Activated CD8-positive, alpha-beta memory T cell treated with anti-CD3 and anti-CD28 coated beads, Interleukin-2, amount 50 U/mL, for 48 hours (primary cell): ENCODE measurements around the gene KRTAP10-12.

Experiments
- DNase-seq: peaks from one replicate; pipeline ENCODE4 v3.0.0-alpha.2; 2020

The KRTAP10-12 gene

DNA sequence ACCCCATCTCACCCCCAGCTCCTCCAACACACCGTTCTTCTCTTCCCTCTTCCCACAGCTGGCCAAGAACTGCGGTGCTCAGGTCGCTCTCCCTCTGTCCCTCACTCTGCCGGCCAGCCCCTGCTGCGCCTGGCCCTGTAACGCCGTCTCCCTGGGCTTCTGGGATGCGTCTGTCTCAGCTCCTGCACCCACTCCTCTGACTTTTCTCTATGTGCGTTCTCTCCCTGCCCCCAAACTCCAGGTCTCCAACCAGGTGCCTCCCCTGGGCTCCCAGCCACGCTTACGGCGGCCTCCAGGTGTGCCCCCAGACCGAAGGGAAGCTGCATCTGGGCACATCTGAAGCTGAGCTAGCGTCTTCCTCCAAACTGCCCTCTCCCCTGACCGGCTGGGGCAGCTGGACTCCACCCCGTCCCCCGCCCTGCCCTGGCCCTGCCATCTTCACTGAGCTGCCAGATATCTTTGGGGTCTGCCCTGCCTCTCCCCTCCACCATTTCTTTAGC, 2.6 kb downstream of the KRTAP10-12 start:
- peak; percentile 20 for DNase-seq

DNA sequence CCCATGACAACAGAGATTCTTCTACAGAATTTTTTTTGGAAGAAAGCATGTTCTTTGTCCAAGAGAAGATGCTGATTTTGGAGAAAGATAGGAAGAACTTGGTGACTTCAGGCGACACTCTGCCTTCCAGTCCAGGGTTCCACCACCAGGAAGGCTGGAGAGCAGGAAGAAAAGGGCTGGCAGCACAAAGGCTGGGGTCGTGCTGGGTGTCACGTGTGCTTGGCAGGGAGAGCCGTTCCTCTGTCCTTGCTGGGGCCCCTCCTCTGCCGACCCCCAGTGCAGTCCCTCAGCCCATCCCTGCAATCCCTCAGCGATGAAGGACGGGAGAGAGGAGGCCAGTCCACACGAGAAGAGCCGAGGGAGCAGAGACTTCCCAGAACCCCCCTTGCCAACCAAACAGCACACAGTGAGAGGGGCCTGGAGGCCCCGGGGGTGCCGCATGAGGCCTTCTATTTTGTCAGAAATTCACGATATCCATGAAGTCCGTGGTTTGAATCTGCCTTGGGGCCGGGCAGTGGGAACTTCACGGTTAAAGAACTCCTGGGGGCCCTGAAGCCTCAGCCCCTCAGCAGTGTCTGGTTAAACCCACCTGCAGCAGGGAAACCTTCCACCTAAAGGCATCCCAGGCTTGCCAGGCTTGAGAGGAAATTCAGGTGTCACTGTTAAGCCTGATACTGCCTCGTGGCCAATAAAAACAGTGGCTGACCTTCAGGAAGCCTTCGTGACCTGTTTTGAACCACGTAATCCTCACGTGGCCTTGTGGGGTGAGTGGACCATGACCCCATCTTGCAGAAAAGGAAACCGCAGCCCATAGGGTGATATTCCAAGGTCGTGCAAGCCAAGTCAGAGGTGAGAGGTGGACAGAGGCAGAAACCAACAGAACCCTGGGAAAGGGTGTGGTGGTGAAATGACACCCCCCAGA, 3.4 kb downstream of the KRTAP10-12 start:
- DNase-seq = peak; percentile 22

DNA sequence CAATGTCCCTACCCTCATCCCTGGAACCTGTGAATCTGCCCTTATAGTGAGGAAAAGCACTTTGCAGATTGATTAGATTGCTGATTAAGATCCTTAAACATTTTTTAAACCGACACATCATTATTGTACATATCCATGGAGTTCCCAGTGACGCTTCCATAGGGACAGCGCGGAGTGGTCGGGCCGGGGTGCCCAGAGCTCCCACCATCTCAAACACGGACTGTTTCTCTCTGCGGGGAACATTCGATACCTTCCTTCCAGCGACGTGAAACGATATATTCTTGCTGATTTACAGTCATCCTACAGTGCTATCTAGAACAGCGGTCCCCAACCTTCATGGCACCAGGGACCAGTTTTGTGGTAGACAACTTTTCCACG, 4.0 kb downstream of the KRTAP10-12 start:
- DNase-seq = peak; percentile 13

DNA sequence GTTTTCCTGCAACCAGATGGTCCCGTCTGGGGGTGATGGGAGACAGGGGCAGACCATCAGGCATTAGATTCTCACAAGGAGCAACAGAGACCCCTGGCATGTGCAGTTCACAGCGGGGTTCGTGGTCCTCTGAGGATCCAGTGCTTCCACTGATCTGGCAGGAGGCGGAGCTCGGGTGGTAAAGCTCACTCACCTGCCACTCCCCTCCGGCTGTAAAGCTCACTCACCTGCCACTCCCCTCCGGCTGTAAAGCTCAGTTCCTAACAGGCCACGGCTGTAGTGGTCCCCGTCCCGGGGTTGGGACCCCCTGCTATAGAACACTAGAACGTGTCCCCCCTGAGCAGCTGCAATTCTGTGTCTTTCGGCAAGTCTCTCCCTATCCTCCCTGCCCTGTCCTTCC, 4.6 kb downstream of the KRTAP10-12 start:
- peak; percentile 42 for DNase-seq

DNA sequence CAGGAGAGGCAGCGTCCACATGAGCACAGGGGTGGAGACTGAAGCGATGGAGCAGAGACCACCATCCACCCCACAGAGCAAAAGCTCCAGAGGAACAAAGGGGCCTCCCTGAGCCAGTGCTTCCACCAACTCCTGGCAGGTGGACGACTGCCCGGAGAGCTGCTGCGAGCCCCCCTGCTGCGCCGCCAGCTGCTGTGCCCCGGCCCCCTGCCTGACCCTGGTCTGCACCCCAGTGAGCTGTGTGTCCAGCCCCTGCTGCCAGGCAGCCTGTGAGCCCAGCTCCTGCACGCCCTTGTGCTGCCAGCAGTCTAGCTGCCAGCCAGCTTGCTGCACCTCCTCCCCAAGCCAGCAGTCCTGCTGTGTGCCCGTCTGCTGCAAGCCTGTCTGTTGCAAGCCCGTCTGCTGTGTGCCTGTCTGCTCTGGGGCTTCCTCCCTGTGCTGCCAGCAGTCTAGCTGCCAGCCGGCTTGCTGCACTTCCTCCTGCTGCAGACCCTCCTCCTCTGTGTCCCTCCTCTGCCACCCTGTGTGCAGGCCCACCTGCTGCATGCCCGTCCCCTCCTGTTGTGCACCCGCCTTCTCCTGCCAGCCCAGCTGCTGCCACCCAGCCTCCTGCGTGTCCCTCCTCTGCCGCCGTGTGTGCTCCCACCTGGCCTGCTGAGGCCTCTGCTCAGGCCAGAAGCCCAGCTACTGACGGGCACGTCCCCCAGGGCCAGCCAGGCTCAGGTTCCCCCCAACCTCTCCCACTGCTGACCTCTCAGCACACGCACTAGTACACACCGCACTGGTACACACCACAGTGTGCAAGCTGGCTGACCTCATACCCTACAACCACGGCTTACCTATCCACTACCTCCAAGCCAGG, 5.4 kb downstream of the KRTAP10-12 start:
- peak; percentile 37 for DNase-seq

DNA sequence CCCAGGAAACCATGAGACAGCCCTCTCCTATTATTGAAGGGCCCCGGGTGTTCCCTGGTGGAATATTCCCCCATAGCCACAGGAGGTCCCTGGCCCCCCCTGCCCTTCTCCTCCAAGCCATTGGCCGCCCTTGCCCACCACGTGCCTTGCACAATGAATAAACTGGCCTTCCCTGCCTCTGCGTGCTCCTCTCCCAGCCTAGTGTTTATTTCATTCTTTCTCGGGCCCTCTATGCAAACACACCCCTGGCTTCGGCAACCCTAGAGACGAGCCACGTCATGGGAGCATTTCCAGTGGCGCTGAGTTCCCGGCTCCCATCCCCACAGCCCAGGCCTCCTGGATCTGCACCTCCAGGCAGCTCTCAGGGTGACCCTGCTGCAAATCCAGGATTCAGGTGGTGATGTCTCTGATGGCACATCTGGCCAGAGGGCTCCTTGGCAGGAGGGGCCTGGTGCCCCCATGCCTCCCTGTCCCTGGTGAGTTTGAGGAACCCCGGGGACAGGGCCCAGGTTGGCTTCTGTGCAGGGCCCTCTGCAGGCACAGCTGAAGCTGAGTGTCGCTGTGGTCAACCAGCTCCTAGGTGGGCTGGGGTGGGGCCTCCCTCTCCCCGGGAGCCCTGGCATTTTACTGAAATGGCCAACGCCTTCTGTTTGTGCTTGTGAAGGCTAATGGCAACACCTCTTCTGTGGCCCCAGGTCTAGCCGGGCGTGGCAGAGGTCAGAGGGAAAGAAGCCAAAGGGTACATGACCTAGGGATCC, 6.2 kb downstream of the KRTAP10-12 start:
- peak; percentile 44 for DNase-seq

DNA sequence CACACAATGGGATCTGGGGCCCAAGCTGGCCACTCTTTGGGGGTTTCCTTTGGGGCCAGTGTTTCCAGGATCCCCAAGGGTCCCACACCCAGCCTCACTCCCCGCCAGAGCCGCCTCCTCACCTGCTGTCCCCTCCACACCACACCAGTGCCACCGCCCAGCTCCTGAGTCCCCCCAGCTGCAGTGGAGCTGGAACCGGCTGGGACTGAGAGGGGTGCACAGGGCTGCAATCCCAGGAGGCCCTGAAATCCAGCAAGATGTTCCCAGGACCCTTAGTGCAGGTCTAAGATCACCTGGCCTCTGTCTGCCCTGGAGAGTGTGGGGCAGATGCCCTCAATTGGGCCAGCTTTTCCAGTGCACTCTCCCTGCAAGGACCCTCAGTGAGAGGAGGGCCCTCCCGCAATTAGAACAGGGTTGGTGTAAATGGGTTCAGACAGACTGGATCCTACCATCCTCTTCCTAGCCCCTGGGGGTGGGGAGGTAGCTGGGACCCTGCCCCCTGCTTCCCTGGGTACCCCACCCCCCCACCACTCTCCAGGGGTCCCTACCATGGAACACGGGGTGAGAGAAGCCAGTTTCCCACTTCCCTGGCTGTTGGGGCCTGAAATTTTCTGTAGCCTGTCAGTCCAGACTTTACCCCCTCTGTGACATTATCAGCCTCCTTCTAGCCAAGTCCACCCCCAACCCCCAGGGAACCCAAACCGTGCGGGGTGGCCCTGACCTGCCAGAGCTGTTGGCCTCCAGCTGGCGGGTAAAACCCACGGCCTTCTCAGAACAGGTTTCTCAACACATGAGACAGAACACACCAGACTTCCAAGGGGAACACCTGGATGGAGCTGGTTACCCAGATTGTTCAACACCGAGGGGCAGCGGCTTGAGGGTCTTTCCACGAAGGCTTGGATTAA, 7.0 kb downstream of the KRTAP10-12 start:
- DNase-seq = peak; percentile 42

DNA sequence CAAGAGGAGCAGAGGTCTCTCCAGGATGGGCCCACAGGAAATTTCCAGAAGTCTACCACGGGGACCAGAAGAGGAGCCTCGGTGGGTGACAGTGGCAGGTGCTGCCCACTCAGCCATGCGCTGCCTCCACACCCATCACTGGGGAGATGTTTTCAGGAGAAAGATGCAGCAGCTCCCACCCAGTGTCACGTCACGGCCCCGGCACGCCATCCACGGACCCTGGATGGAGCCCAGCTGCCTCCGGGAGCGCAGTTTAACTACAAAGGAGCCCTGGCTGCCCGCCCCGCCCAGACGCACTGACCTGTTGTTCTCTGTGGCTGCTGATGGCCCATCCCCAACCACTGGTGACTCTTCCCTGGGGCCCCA, 7.6 kb downstream of the KRTAP10-12 start:
- peak; percentile 42 for DNase-seq

DNA sequence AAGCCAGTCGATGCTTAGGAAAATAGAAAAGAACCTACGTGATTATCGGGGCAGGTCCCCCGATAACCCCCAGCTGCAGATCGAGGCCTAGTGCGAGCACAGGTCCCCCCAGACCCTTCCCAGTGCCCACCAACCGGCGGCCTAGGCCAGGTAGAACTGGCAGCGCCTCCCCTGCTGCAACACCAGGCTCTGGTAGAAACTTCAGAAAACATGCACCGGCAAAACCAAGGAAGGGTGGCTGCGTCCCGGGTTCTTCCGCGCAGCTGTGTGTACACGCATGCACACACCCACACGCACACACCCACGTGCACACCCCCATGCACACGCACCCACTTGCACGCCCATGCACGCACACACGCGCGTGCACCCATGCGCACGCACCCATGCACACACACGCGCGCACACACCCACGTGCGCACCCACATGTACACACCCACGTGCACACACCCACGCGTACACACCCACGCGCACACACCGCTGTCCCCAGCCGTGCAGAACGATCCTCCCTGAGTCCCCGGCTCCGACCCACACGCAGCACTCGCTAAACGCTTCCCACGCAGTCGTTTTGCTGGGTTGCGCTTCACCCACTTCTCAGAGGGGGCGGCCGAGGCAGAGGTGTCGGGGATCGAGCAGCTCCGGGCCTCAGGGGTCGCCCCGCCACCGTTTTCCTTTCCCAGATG, 9.2 kb downstream of the KRTAP10-12 start:
- peak; percentile 39 for DNase-seq

DNA sequence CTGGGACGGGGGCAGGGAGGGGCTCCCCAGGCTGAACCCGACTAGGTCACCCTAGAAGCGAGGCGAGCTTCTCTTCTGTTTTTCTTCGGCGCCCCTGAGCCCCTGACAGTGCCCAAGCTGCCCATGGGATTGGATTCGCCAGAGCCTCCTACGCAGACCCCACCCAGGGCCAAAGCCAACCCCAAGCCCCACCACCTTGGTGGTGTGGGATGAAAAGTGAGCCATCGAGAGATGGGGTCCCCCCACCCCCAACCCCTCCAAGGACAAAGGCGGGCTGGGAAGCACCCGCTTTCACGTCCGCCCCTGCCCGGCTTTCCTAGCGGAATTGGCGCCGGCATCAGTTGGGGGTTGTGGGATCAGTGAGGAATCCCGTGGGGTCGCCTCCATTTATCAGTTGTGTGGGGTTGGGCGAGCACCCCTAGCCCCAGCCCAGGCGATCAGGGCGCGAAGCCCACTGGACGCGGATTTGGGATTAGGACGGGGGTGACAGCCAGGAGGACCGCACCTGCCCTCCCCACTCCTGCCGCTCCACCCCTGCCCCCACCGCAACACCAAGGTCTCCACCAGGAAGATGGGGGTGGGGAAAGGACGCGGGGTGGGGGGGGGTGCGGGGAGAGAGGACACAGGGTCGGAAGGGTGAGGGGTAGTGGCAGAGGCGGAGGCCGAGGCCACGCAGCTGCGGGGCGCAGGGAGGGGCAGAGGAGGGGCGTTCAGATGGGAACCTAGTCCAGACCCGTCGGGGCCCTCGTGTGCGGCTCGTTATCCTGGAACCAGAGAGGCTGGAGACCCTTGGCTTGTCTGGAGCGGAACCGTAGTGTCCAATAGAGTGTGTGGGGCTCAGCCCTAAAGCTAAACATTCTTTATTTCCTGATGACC, 10.0 kb downstream of the KRTAP10-12 start:
- peak; percentile 48 for DNase-seq

DNA sequence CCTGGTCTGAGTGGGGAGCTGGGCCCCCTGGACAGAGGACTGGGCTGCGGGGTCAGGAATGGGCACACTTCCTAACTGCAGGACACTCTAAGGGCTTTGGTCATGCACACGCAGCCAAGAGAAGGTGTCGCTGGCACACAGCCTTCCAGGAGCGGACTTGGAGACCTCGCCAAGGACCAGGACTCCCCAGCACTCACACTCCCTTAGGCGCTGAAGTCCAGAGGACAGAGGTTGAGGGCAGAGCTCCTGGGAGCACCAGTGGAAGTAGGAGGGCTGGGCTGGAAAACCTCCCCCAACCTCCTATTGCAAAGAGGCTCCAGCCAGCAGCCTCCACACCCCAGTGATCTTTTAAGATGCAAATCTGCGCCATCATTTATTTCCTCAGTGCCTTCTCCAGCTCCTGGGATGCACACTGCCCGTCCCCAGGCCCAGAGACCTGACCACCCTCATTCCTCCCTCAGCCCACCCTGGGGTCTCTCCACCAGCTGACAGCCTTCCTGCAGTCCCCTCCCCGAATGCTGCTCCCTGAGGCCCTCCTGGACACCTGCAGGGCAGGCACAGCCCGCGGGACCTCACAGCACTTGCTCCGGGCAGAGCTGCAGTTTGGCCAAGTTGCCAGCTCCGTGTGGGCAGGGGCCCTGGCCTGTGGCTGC, 11.4 kb downstream of the KRTAP10-12 start:
- DNase-seq = peak; percentile 51

DNA sequence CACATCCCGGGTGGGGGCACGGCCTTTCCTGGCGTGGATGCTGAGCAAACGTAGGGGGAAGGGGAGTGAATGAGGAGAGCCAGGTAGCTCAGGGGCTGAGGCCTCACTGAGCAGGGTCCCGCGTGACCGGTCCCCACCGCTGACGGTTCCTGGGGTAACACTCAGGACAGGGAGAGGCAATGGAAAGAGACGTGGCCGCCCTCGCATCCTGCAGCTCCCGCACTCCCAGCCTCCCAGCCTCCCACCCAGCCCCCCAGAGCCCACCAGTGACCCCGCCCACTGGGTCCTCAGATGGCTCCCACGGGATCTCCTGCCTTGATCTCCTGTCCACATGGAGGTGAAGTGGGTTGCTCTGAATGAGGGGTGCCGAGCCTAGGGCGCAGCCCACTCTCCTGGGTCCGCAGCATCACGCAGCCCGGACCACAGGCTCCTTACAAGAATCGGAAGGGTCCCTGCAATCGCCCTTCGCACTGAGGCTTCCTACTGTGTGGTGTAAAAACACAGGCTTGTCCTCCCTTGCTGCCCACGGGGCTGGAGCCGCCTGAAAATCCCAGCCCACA, 12.0 kb downstream of the KRTAP10-12 start:
- peak; percentile 48 for DNase-seq

DNA sequence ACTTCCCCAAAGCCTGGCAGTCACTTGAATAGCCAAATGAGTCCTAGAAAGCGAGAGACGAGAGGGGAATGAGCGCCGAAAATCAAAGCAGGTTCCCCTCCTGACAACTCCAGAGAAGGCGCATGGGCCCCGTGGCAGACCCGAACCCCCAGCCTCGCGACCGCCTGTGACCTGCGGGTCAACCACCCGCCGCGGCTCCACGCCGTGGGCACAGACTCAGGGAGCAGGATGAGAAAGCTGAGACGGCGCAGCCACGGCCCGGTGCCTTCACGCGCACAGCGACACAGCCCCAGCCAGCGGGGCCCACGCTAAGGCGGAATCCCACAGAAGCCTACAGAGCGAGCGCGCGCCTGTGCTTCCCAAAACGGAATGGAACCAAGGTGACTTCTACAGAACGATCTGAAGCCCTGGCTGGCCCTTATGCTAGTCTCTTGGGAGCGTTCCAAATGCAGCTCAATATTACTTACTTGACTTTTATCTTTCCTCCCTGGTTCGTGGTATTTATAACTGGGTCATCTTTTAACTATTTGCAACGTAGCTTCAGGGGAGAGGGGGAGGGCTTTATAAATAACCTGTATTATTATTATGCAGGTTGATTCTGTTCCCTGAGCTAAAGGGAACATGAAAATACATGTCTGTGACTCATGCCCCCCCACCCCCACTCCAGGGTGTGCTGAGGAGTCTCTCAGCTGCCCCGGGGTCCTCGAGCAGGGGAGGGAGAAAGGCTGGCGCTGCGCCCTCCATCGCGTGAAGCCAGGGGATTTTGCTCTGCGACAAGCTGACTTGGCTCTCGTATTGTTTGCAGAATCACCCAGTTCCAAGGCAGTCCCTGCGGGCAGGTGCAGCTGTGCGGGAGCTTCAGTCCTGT, 12.7 kb downstream of the KRTAP10-12 start:
- DNase-seq = peak; percentile 54

DNA sequence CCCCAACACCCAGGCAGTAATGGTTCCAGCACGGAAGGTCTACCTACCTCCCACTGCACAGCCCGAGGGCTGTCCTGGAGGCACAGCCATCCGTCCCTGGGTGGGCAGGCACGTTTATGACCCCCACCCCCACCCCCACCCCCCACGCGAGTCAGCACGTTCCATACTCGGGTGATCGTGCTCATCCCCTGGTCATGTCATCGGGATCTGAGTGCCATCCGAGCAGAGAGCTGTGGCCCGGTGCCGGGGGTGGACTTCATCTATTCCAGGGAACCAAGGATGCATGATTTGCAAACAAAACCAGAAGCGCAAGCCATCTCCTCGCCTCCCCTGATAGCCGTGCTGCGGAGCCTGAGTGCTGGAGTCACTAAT, 13.3 kb downstream of the KRTAP10-12 start:
- DNase-seq = peak; percentile 53

DNA sequence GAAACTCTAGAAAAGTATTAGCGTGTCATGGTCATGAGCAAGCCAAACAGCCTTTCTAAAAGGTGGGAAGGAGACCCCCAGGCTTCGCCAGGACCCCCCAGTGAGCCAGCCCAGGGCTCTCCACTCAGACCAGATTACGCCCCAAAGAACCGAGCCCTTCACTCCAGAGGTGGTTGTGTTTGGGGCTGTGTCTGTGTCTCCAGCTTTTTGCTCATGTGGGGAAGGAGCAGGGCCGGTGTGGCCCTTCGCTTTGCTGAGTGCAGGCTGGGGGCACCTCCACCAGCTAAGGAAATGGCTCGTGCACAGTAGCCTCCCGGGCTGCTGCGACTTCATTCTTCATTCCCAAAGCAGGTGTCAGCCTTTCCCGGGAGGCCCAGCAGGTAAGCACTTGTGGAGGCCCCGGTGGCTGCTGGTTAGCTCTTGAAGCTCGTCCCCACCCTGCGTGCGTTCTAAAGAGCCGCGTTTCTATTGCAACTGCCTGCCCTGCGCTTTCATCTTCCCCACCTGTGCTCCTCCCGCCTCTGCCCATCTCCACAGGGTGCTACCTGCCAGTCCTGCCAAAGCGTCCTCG, 13.9 kb downstream of the KRTAP10-12 start:
- DNase-seq = no peak

DNA sequence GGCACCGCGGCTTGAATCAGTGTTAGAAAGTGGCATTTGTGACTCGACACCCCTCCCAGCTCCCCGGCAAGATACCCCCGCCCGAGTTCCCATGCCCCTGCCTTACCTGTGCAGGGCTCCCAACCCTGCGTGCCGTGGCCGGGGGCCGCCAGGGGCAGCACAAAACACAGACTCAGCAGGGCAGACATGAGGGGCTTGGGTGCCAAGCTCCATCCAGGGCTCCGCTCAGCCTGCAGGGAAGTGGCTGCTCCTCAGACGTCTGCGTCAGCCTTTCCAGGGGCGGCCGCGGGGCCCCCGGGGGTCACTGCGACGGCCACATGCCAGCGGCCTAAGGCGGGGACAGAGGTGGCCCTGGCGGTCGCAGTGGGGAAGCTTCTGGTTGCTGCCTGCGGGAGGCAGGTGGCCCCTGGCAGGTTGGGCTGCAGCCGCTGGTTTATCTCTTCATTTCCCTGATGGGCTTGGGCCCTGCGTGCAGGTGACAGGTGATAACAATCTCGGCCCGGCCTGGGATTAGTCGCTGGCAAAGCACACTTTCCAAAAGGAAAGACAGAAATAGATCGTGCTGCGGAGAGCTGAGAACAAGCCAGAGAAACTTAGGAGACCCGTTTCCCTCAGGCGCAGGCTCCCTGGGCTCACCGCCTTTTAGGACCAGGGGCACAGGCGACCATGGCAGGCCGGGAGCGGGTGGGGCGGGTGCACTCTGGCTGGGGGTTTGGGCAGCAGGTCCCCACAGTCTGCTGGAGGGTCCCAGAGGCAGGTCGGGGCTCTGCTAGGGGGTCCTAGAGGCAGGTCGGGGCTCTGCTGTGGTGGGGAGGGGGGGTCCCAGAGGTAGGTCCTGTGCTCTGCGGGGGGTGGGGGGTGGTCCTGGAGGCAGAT, 14.6 kb downstream of the KRTAP10-12 start, which contains the start of gene TSPEAR:
Gene TSPEAR, minus strand, starts transcription at position 246 of the 876 bp plus-strand sequence. Its CDS starts 58 bp downstream, at position 188.
- peak; percentile 54 for DNase-seq
